VCaP (cell line): ENCODE results near the gene IQSEC1.

Source experiments
- H3K27ac ChIP-seq: fragments of 450-650 bp; 2 replicates; pipeline ENCODE4 v1.5.1; 2017
- TF ChIP-seq, protein P1 (sequence below): fragments of 450-650 bp; conservative IDR thresholded peaks from 2 replicates; pipeline ENCODE4 v1.5.1; 2017; ENCODE audit warnings: mild to moderate bottlenecking, moderate library complexity

IQSEC1 gene

DNA sequence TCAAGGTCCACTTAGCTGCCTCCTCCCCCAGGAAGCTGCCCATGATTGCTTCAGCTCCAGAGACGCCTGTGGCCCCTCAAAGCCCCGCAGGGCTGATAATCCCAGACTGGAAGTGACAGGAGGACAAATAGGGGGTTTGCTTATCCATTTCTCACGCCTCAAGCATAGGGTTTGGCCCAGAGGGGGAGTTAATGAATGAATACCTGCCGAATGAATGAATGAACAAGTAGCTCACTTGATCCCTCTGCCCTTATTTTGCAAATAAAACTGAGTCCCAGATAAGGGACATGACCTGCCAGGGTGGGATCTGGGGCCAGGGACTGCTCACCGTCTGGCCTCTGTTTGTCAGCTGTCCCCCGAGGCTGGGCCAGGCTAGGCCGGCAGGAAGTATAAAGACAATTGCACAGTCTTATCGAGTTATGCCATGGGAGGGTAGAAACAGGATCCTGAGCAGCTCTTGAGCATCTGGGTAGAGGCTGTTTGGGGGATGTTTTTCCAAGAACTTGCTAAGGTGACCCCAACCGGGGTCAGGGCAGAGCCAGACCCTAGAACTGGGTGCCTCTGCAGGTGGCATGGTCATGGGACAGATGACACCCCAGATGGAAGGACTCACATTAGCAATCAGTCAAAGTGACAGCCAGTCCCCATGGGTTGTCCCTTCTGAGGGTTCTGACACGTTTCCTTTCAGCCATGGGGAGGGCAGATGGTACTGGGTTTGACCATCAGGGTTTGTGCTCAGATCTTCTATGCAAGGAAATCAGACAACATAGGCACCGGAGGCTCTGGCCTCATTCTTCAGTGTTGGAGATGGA, 45.0 kb downstream of the IQSEC1 start:
- TF ChIP-seq, protein P1, sequence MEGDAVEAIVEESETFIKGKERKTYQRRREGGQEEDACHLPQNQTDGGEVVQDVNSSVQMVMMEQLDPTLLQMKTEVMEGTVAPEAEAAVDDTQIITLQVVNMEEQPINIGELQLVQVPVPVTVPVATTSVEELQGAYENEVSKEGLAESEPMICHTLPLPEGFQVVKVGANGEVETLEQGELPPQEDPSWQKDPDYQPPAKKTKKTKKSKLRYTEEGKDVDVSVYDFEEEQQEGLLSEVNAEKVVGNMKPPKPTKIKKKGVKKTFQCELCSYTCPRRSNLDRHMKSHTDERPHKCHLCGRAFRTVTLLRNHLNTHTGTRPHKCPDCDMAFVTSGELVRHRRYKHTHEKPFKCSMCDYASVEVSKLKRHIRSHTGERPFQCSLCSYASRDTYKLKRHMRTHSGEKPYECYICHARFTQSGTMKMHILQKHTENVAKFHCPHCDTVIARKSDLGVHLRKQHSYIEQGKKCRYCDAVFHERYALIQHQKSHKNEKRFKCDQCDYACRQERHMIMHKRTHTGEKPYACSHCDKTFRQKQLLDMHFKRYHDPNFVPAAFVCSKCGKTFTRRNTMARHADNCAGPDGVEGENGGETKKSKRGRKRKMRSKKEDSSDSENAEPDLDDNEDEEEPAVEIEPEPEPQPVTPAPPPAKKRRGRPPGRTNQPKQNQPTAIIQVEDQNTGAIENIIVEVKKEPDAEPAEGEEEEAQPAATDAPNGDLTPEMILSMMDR, result no peak
- no peak overlapping the region for H3K27ac ChIP-seq

DNA sequence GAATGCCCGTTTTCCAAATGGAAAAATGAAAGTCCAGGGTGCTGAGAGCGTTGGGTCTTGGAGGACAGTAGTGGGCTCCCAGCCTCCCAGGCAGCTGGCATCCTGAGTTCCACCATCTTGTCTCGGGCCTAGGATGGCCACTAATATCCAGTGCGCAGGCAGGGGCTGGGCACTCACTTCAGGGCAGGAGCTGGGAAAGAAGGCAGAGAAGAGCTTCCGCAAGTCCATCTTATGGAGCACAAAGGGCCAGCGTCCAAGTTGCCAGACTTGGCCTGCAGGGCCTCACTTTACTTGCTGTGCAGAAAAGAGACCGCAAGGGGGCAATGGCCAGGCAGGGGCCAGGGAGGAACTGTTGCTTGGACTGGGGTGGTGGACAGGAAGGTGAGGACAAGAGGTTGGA, 46.1 kb downstream of the IQSEC1 start:
- TF ChIP-seq, protein P1, result no peak
- H3K27ac ChIP-seq, result no peak overlapping the region

DNA sequence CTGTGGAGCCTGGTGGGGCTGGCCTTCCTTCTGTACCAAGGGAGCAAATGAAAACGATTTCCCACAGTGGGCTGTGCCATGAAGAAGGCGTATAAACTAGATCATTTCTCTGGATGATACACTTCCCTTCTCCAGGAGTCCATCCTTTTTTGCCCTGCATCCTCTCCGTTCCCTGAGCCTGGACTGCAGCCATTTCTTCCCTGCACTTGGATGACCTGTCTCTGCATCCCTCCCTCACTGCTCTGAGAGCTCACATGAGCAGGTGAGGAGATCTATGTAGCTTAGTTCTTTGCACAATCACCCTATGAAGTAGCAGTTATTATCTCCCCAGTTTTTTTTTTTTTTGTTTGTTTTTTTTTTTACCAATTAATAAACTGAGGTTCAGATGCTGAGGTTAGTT, 46.7 kb downstream of the IQSEC1 start:
- no peak overlapping the region for H3K27ac ChIP-seq
- TF ChIP-seq, protein P1, result no peak

DNA sequence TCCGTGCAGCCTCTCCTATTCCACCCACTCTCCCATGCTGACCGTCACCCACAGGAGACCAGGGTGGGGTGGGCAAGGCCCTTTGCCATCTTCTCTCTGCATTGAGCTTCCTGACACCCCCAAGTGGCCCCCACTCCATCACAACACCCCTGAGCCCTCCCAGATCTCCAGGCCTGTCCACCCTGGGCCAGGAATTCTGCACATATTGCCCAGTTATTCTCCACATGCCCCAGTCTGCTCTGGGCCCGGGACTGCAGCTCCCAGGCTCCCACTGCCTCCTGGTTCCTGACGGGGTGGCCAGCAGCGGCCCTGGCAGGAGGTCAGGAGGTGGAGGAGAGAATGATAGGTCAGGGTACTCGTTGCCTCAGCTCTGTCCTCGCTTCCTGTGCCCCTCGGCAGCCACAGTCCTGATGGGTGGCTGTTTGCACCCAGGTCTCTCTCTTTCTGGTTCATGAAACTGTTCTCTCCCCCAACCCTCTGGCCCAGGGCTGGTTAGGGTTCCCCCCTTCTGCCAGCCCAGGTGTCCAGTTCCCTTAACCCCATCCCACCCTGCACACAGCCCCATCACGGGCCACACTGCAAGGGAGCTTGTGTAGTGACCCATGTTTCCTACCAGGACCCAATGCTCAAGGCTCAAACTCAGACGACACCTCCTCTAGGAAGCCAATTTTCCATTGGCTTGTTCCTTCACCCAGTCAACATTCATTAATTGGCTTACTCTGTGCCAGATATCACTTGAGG, 47.3 kb downstream of the IQSEC1 start:
- TF ChIP-seq, protein P1, result no peak

DNA sequence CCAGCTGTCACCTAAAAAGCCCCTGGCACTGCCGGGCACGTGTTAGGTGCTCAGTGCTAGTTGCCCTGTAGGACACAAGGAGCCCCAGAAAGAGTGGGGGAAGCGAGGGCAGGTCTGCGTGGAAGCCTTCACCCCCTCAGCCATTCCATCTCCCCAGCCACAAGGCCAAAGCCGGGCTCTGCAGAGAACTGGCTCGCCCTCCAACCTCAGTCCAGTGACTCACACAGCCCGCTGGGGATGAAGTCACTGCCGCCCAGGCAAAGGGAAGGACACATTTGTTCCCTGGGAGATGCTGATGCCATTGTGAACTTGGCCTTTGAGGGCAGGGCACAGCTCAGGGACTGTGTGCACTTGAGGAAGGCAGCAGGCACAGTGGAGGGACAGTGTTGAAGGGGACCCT, 48.1 kb downstream of the IQSEC1 start:
- no peak overlapping the region for H3K27ac ChIP-seq

More for the DNA sequence above, 47.3 kb downstream of the IQSEC1 start:
- no peak overlapping the region for H3K27ac ChIP-seq

DNA sequence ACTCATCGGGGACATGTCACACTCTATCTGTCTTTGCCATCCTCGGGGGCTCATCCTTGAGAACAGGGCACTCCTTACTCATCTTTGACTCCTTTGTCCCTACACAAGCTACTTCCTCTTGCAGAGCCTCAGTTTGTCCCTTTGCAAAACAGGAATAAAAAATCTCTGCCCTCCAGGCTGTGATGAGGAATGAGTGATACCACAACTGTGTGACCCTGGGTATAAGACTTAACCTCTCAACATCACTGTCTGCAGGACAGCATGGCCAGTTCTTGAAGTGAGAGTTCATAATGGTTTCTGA, 48.5 kb downstream of the IQSEC1 start:
- no peak overlapping the region for H3K27ac ChIP-seq
- TF ChIP-seq, protein P1, result no peak

More for the DNA sequence above, 48.1 kb downstream of the IQSEC1 start:
- TF ChIP-seq, protein P1, result no peak

DNA sequence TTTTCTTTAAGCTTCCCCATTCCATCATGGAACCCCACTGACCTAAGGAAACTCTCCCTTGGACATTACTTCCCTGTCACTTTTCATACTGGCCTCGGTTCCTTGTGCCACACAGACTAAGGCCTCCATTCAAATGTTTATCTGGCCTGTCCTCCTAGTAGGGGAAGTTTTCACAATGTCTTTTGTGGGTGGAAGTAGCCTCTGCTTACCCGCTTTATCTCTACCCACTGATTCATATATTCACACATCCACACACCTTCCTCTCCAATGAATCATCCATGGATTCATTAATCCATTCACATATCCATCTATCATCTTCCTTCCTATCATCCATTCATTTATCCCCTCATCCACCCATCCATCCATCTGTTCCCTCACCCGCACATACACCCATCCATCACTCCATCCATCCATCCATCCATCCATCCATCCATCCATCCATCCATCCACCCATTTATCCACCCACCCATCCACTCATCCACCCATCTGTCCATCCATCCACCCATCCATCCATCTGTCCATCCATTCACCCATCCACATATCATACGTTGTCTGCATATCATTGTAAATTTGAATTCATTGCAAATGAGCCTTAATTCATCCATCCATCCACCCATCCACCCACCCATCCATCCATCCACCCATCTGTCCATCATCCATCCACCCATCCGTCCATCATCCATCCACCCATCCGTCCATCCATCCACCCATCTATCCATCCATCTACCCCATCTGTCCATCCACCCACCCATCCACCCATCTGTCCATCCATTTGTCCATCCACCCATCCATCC, 49.1 kb downstream of the IQSEC1 start:
- TF ChIP-seq, protein P1, result no peak
- no peak overlapping the region for H3K27ac ChIP-seq
